ENCODE measurements around the gene WARS2. TPM values are rescaled to one million over a fixed set of nuclear protein-coding genes. Genes with fewer than 3 reads are reported as not detected.

The WARS2 gene
- total RNA-seq (2021; ENCODE audit: unreplicated experiment) (10.5 TPM), Bru-seq, nascent RNA (percentile 68 among the genes with signal in this experiment), BruChase-seq, experiment 1, labeled RNA remaining after a 6-hour chase (percentile 61 among the genes with signal in this experiment), BruChase-seq, experiment 2, labeled RNA remaining after a 2-hour chase (percentile 55 among the genes with signal in this experiment)
- 8.4 and 10.1 TPM in 2 replicates for polyA plus RNA-seq (2012)
- long read RNA-seq, partial matches to known transcripts: 2 of 15 reads
- long read RNA-seq, other reads (novel, unspliced or antisense): 8 of 15 reads

GRCh38 chr1:119140177-119141019 lies at the start of gene WARS2:
Gene WARS2 (minus strand): TSS chr1:119140653. CDS start chr1:119140644, 9 bp downstream.
- no TSS peak for BruUV-seq (replicated peaks)
- no peaks in the 10 kb centered on the region for H3K36me3 ChIP-seq (ENCODE audit: control insufficient read depth in 1 of 2, insufficient read depth in 2 of 2, low read length in 2 of 2)
- intact Hi-C loops (cut with micrococcal nuclease): loop anchor here (5.0 kb wide), 1 partner anchor 137 kb away; no protein-coding TSS in a partner anchor
- peak within 1 kb of the TSS; percentile 65 to 78 for H3K4me3 ChIP-seq (replicated peaks in 1 of 2; ENCODE audit: low read depth in 1 of 2, low read length in 2 of 2)
- H3K79me2 ChIP-seq (ENCODE audit: insufficient read depth, low read length): peaks cover 26% of the 10 kb centered on the region
- ChIA-PET RAD21 (ENCODE audit: low non-redundant PET in 1 of 2, low total read pairs in 2 of 2, uncharacterized antibody in 2 of 2, unreplicated experiment in 2 of 2) (no interaction called here), CTCF (interaction anchor here (0.8 to 2.2 kb wide), 3 partner anchors 132 to 226 kb away, joined by 4 to 12 read pairs (median 7); no protein-coding TSS in a partner anchor), POLR2A (interaction anchor here (0.7 to 1.7 kb wide), 6 partner anchors 9 to 135 kb away, joined by 3 to 4 read pairs (median 4); no protein-coding TSS in a partner anchor)
- H3K4me2 ChIP-seq (ENCODE audit: low read length): peak within 1 kb of the TSS; percentile 94
- ATAC-seq (peak; percentile 97), DNase-seq (ENCODE audit: low read depth, low spot score) (peak; percentile 97)
- no peaks in the 10 kb centered on the region for H3K9me2 ChIP-seq (ENCODE audit: insufficient read depth)
- H3K9me3 ChIP-seq (ENCODE audit: control insufficient read depth in 1 of 2, insufficient read depth in 1 of 2, low read depth in 1 of 2, low read length in 2 of 2): no peaks in the 10 kb centered on the region
- H3K27me3 ChIP-seq (ENCODE audit: insufficient read depth, low read length): no peaks in the 10 kb centered on the region
- H3K9ac ChIP-seq (ENCODE audit: low read length): peak within 1 kb of the TSS; percentile 89
- peaks cover 3 to 19% of the 10 kb centered on the region in 2 experiments; a peak in 3 of 4 replicates for H3K4me1 ChIP-seq (ENCODE audit: control insufficient read depth in 1 of 2, insufficient read depth in 2 of 2, low read length in 2 of 2)
- peak within 1 kb of the TSS; percentile 49 for H2AFZ ChIP-seq (ENCODE audit: low read depth, low read length, poor library complexity, severe bottlenecking)
- no peaks in the 10 kb centered on the region for H4K20me1 ChIP-seq (ENCODE audit: insufficient read depth)
- peak within 1 kb of the TSS; percentile 91 for H3K27ac ChIP-seq (ENCODE audit: low read depth, low read length)
- TF ChIP-seq ATF3 (IDR thresholded peaks at IDR 0.05) (no peak), SRF (IDR thresholded peaks at IDR 0.05; ENCODE audit: low read depth) (peak; percentile 69; the same call in 1 of the 2 replicates), ZFX (IDR thresholded peaks at IDR 0.05) (peak; percentile 39; the same call in 1 of the 2 replicates), MAX (IDR thresholded peaks at IDR 0.05) (peak; percentile 94), EZH2phosphoT487 (IDR thresholded peaks at IDR 0.05; ENCODE audit: borderline replicate concordance) (no peak), YY1 (IDR thresholded peaks at IDR 0.05; ENCODE audit: extremely low read depth, insufficient replicate concordance, low read depth, low read length) (peak; percentile 94), TCF7L2 (IDR thresholded peaks at IDR 0.05; ENCODE audit: borderline replicate concordance, extremely low read depth, insufficient read depth, insufficient read length) (peak; percentile 51), REST (IDR thresholded peaks at IDR 0.05; ENCODE audit: low read depth) (no peak), POLR2A (IDR thresholded peaks at IDR 0.05; ENCODE audit: borderline replicate concordance, extremely low read depth, insufficient read depth, insufficient read length) (peak; percentile 89), POLR2AphosphoS5 (IDR thresholded peaks at IDR 0.05; ENCODE audit: low read depth, low read length) (peak; percentile 96), JUND (IDR thresholded peaks at IDR 0.05) (no peak), ZNF274 (IDR thresholded peaks at IDR 0.05; ENCODE audit: low read depth, low read length) (no peak), SIN3A (IDR thresholded peaks at IDR 0.05; ENCODE audit: low read depth) (peak; percentile 85), CBX3 (IDR thresholded peaks at IDR 0.05; ENCODE audit: low read depth) (no peak), ELF1 (IDR thresholded peaks at IDR 0.05; ENCODE audit: borderline replicate concordance, low read depth) (peak; percentile 31; the same call in 1 of the 2 replicates), SP1 (IDR thresholded peaks at IDR 0.05; ENCODE audit: low read depth) (peak; percentile 66), EZH2 (IDR thresholded peaks at IDR 0.05) (no peak), FOSL1 (IDR thresholded peaks at IDR 0.05; ENCODE audit: low read depth) (no peak), CEBPB (IDR thresholded peaks at IDR 0.05; ENCODE audit: low read depth) (no peak), ZBTB33 (IDR thresholded peaks at IDR 0.05; ENCODE audit: extremely low read depth, insufficient replicate concordance, low read length) (peak; percentile 32)
